Endothelial cell of umbilical vein (primary cell): ENCODE results near the gene TPO. TPM values are rescaled to one million over a fixed set of nuclear protein-coding genes. Genes with fewer than 3 reads are reported as not detected.

Experiments
- BruUV-seq: library from RNA; stranded (reverse); fragments of 400-500 nt; replicated peaks from 2 replicates; lab custom pipeline; 2021; lab: Mats Ljungman, UMichigan
- CTCF ChIA-PET: fragments of 300-600, 350-600 bp; sonication (Branson Sonifier 250); formaldehyde crosslinking; loops from one replicate; lab custom pipeline; 2021; ENCODE audit warnings: antibody characterized with exemption, inconsistent platforms; lab: Charles Lee
- POLR2A ChIA-PET: fragments of 300-600, 350-600 bp; sonication (Branson Sonifier 250); formaldehyde crosslinking; loops from one replicate; lab custom pipeline; 2021; ENCODE audit warnings: antibody characterized with exemption, inconsistent platforms; lab: Charles Lee
- DNase-seq: peaks from one replicate; pipeline ENCODE4 v3.0.0-alpha.2; 2011; ENCODE audit warnings: low read depth, low spot score
- FAIRE-seq: peaks from 2 replicates; lab custom pipeline; 2011; peaks lifted over from hg19 to GRCh38; lab: Jason Lieb, UNC
- H2AFZ ChIP-seq: 2 replicates; pipeline ENCODE4 v1.6.0; 2012; ENCODE audit warnings: low read depth, low read length, control low read depth, inconsistent platforms
- H3K27ac ChIP-seq: 2 replicates; pipeline ENCODE4 v1.5.1; 2011; ENCODE audit warnings: low read depth, mild to moderate bottlenecking, control low read depth, low read length, moderate library complexity; ENCODE audit not compliant: insufficient read depth
- H3K27me3 ChIP-seq, 2 experiments: 2 replicates each; pipeline versions ENCODE4 v1.6.0 to v1.6.1; 2011; ENCODE audit warnings: low read length in 2 of 2, mixed read lengths in 1 of 2; ENCODE audit not compliant: control insufficient read depth in 2 of 2, insufficient read depth in 2 of 2
- H3K36me3 ChIP-seq, 2 experiments: 2 replicates in 1 of 2; 3 replicates in 1 of 2; pipeline ENCODE4 v1.5.1; 2011; ENCODE audit warnings: low read length in 2 of 2, mild to moderate bottlenecking in 1 of 2, moderate library complexity in 1 of 2; ENCODE audit not compliant: control insufficient read depth in 2 of 2, insufficient read depth in 2 of 2; ENCODE audit errors: extremely low read depth in 1 of 2
- H3K4me1 ChIP-seq: 3 replicates; pipeline ENCODE4 v1.5.1; 2011; ENCODE audit warnings: mild to moderate bottlenecking, low read length; ENCODE audit not compliant: control insufficient read depth, insufficient read depth; ENCODE audit errors: extremely low read depth
- H3K4me2 ChIP-seq: 2 replicates; pipeline ENCODE4 v1.6.1; 2011; ENCODE audit warnings: low read length, control low read depth, mixed read lengths; ENCODE audit not compliant: insufficient read depth
- H3K4me3 ChIP-seq, 3 experiments: fragments of 200-600 bp in 1 of 3; sonication (generic), shearing (Covaris generic) in 1 of 3; replicated peaks in 1 of 3; 2 replicates each; pipeline ENCODE4 v1.5.1; 2011 to 2016; ENCODE audit warnings: control low read depth in 3 of 3, low read length in 3 of 3, mild to moderate bottlenecking in 2 of 3, inconsistent platforms in 1 of 3, low read depth in 1 of 3, moderate library complexity in 1 of 3; ENCODE audit not compliant: insufficient read depth in 1 of 3
- H3K79me2 ChIP-seq: 2 replicates; pipeline ENCODE4 v1.6.0; 2012; ENCODE audit warnings: low read length, inconsistent platforms; ENCODE audit not compliant: control insufficient read depth, insufficient read depth
- H3K9ac ChIP-seq: replicated peaks from 2 replicates; pipeline ENCODE3; 2011; ENCODE audit warnings: low read length, control low read depth; ENCODE audit not compliant: insufficient read depth; ENCODE audit errors: extremely low read depth
- H3K9me1 ChIP-seq: replicated peaks from 3 replicates; pipeline ENCODE4 v1.6.0; 2011; ENCODE audit warnings: mild to moderate bottlenecking, low read length; ENCODE audit not compliant: control insufficient read depth, insufficient read depth; ENCODE audit errors: extremely low read depth
- H3K9me3 ChIP-seq: replicated peaks from 2 replicates; pipeline ENCODE4 v1.5.1; 2012; ENCODE audit warnings: low read length, inconsistent platforms; ENCODE audit not compliant: control insufficient read depth, insufficient read depth
- H4K20me1 ChIP-seq: replicated peaks from 2 replicates; pipeline ENCODE3; 2011; ENCODE audit warnings: mild to moderate bottlenecking, low read length; ENCODE audit not compliant: control insufficient read depth, insufficient read depth; ENCODE audit errors: extremely low read depth
- EZH2 ChIP-seq: IDR thresholded peaks from 2 replicates; pipeline ENCODE4 v1.6.1; 2012; ENCODE audit warnings: borderline replicate concordance, low read depth, mild to moderate bottlenecking, moderate library complexity, low read length, inconsistent platforms; ENCODE audit not compliant: severe bottlenecking
- FOS ChIP-seq: IDR thresholded peaks from 2 replicates; pipeline ENCODE4 v1.6.1; 2011; ENCODE audit warnings: mild to moderate bottlenecking, low read length, moderate library complexity, borderline replicate concordance; ENCODE audit not compliant: insufficient read depth
- GATA2 ChIP-seq: IDR thresholded peaks from 2 replicates; pipeline ENCODE4 v1.7.0; 2011; ENCODE audit warnings: low read depth, mild to moderate bottlenecking, moderate library complexity, mixed read lengths, low read length; ENCODE audit not compliant: insufficient read length, insufficient read depth
- JUN ChIP-seq: IDR thresholded peaks from 2 replicates; pipeline ENCODE4 v1.6.1; 2011; ENCODE audit warnings: borderline replicate concordance, low read depth; ENCODE audit not compliant: insufficient read length, insufficient read depth
- MYC ChIP-seq: IDR thresholded peaks from one replicate; pipeline ENCODE4 v1.6.1; 2011; ENCODE audit warnings: mild to moderate bottlenecking, low read depth, low read length
- POLR2A ChIP-seq: IDR thresholded peaks from 2 replicates; pipeline ENCODE4 v1.6.1; 2012; ENCODE audit warnings: low read depth, mild to moderate bottlenecking, control low read depth, low read length
- POLR2AphosphoS5 ChIP-seq: IDR thresholded peaks from 2 replicates; pipeline ENCODE4 v1.6.1; 2012; ENCODE audit warnings: low read depth, mild to moderate bottlenecking, control low read depth, low read length, moderate library complexity; ENCODE audit not compliant: insufficient read depth
- dilution Hi-C: fragments of 300-500 bp; cut with MboI; formaldehyde crosslinking; loops from one replicate; pipeline ENCODE4 v1.15.0; 2019; ENCODE audit warnings: low sequenced_read_pairs; ENCODE audit not compliant: extremely low pct_ligation_motif_present
- intact Hi-C: fragments of 100-400 bp; cut with micrococcal nuclease; formaldehyde crosslinking; loops from one replicate; pipeline ENCODE4 v1.10.0; 2022
- polyA plus RNA-seq, 4 experiments: library from polyadenylated mRNA; depleted of rRNA in 3 of 4; stranded (reverse) in 3 of 4; unstranded in 1 of 4; fragments of >200 nt; gene quantifications; 2 replicates each; pipeline versions ENCODE4 v1.2.1 to v1.2.3, GENCODE V29; 2011 to 2012; ENCODE audit warnings: missing spikeins in 1 of 4
- total RNA-seq: library from RNA; stranded (reverse); gene quantifications from 2 replicates; pipeline ENCODE4 v1.2.3, GENCODE V29; 2021
- TF ChIP-seq, protein P1 (sequence below), 2 donors: IDR thresholded peaks; 1 replicate in 1 of 2; 2 replicates in 1 of 2; pipeline ENCODE4 v1.5.1; 2011; ENCODE audit warnings: low read length in 2 of 2, mild to moderate bottlenecking in 2 of 2, moderate library complexity in 2 of 2, control low read depth in 1 of 2, inconsistent platforms in 1 of 2, low read depth in 1 of 2; ENCODE audit not compliant: insufficient read depth in 1 of 2; ENCODE audit errors: extremely low read depth in 1 of 2
- TF ChIP-seq, protein P2 (sequence below): IDR thresholded peaks from 2 replicates; pipeline ENCODE4 v1.6.1; 2011; ENCODE audit not compliant: insufficient read depth, insufficient read length

TPO gene
- total and polyA plus RNA-seq, 2 donors (not counting 3 experiments of a cell fraction or from before 2014, with no cell fraction given), result not detected

DNA sequence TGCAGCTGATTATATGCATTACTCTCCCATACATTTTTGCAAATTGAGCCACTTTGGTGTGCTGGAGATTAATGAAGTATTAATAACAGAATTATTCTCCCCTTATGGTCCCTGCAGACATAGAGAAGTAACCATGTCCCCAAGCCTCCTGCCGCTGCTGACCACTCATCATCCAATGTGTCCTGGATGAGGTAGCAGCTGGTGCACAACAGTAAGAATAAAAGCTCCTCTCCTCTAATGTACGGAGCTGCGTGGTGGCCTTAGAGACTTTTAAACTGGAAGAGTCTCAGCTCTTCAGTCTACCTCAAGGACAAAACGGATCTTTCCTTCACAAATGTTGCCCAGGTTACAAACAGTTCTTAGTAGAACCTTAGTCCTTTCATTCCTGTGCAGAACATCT lies 37.7 kb downstream of the TPO start:
- Histone ChIP-seq H3K9me1 (no peaks in the 10 kb centered on the region), H3K36me3 (no peaks in the 10 kb centered on the region), H3K4me2 (no peak overlapping the region), H3K79me2 (no peaks in the 10 kb centered on the region), H3K9me3 (peaks cover 4% of the 10 kb centered on the region), H3K4me1 (no peaks in the 10 kb centered on the region), H4K20me1 (no peaks in the 10 kb centered on the region), H3K27me3 (no peaks in the 10 kb centered on the region), H3K9ac (no peak overlapping the region), H3K27ac (no peak overlapping the region), H2AFZ (no peak overlapping the region), H3K4me3 (no peak overlapping the region)
- DNase-seq (no peak), FAIRE-seq (no peak)
- no peak for TF ChIP-seq GATA2
- TF ChIP-seq, protein P1, sequence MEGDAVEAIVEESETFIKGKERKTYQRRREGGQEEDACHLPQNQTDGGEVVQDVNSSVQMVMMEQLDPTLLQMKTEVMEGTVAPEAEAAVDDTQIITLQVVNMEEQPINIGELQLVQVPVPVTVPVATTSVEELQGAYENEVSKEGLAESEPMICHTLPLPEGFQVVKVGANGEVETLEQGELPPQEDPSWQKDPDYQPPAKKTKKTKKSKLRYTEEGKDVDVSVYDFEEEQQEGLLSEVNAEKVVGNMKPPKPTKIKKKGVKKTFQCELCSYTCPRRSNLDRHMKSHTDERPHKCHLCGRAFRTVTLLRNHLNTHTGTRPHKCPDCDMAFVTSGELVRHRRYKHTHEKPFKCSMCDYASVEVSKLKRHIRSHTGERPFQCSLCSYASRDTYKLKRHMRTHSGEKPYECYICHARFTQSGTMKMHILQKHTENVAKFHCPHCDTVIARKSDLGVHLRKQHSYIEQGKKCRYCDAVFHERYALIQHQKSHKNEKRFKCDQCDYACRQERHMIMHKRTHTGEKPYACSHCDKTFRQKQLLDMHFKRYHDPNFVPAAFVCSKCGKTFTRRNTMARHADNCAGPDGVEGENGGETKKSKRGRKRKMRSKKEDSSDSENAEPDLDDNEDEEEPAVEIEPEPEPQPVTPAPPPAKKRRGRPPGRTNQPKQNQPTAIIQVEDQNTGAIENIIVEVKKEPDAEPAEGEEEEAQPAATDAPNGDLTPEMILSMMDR (IDR thresholded peaks at IDR 0.05; ENCODE audit: extremely low read depth in 1 of 2, insufficient read depth in 1 of 2, low read depth in 1 of 2, low read length in 2 of 2), result no peak
- TF ChIP-seq POLR2A, result no peak
- intact Hi-C loops (no loop called here), dilution Hi-C loops (no loop called here)
- CTCF ChIA-PET, result no interaction called here
- no TSS peak for BruUV-seq
- POLR2A ChIA-PET, result no interaction called here

DNA sequence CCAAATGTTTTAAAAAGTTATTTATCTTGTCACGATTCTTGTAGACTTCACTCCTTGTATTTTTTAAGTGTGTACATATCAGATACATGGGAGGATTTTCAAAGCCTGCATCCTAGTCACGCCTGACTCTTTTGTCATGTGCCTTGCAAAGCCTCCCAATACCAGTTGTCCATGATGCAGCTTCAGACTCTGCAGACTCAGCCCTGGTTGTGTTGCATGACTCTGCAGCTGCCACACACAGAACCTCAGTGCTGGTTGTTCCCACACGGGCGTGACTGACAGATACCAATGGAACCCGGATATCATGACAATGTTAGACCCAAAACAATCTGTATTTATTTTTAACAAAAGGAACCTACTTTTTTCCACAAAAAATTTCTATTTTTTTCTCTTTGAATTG lies 38.2 kb downstream of the TPO start:
- intact Hi-C loops, result no loop called here
- ChIA-PET CTCF (no interaction called here), POLR2A (no interaction called here)
- DNase-seq (no peak), FAIRE-seq (no peak)
- no TSS peak for BruUV-seq
- Histone ChIP-seq H3K27ac (no peak overlapping the region), H3K4me2 (no peak overlapping the region), H4K20me1 (no peaks in the 10 kb centered on the region), H3K9me3 (peaks cover 4% of the 10 kb centered on the region), H3K4me1 (no peaks in the 10 kb centered on the region), H3K9ac (no peak overlapping the region), H3K36me3 (no peaks in the 10 kb centered on the region), H2AFZ (no peak overlapping the region), H3K79me2 (no peaks in the 10 kb centered on the region), H3K27me3 (no peaks in the 10 kb centered on the region), H3K4me3 (no peak overlapping the region), H3K9me1 (no peaks in the 10 kb centered on the region)
- dilution Hi-C loops, result no loop called here
- TF ChIP-seq POLR2A (no peak), JUN (no peak), FOS (no peak), GATA2 (no peak), EZH2 (no peak), POLR2AphosphoS5 (no peak), MYC (no peak)
- TF ChIP-seq, protein P2, sequence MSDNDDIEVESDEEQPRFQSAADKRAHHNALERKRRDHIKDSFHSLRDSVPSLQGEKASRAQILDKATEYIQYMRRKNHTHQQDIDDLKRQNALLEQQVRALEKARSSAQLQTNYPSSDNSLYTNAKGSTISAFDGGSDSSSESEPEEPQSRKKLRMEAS, result no peak
- TF ChIP-seq, protein P1 (IDR thresholded peaks at IDR 0.05; ENCODE audit: extremely low read depth in 1 of 2, insufficient read depth in 1 of 2, low read depth in 1 of 2, low read length in 2 of 2), result no peak
